Panc1 (cell line): Measurements from ENCODE around the gene PRM2. TPM values are rescaled to one million over a fixed set of nuclear protein-coding genes. Genes with fewer than 3 reads are reported as not detected.

Experiments
- ATAC-seq: fragments of 200-7000 bp; cut with Tn5 transposase; 2 replicates; pipeline ENCODE4 v1.9.1; 2020; ENCODE audit warnings: mild to moderate bottlenecking, moderate library complexity
- BruUV-seq: library from RNA; stranded (reverse); fragments of 400-500 nt; replicated peaks from 2 replicates; lab custom pipeline; 2021; lab: Mats Ljungman, UMichigan
- CTCF ChIA-PET: fragments of 300-600 bp; sonication (Branson Sonifier 250); formaldehyde crosslinking; loops from one replicate; lab custom pipeline; 2022; ENCODE audit warnings: antibody characterized with exemption; lab: Charles Lee
- POLR2A ChIA-PET: fragments of 300-600 bp; sonication (Branson Sonifier 250); formaldehyde crosslinking; loops from one replicate; lab custom pipeline; 2022; ENCODE audit warnings: antibody characterized with exemption; lab: Charles Lee
- DNase-seq: peaks from one replicate; pipeline ENCODE4 v3.0.0-alpha.2; 2010; ENCODE audit warnings: low read depth, low spot score
- H3K27ac ChIP-seq: 2 replicates; pipeline ENCODE4 v1.5.1; 2011; ENCODE audit warnings: mild to moderate bottlenecking, low read length, inconsistent platforms
- H3K27me3 ChIP-seq: fragments of 200-500 bp; sonication (Bioruptor generic); 2 replicates; pipeline ENCODE4 v1.6.0; 2014; ENCODE audit warnings: low read length, inconsistent platforms; ENCODE audit not compliant: control insufficient read depth, insufficient read depth
- H3K36me3 ChIP-seq: fragments of 200-500 bp; sonication (Bioruptor generic); 2 replicates; pipeline ENCODE4 v1.5.1; 2014; ENCODE audit warnings: inconsistent platforms, mild to moderate bottlenecking, low read length, moderate library complexity; ENCODE audit not compliant: control insufficient read depth, insufficient read depth
- H3K4me1 ChIP-seq: 2 replicates; pipeline ENCODE4 v1.5.1; 2011; ENCODE audit warnings: inconsistent platforms, mild to moderate bottlenecking, low read length, moderate library complexity; ENCODE audit not compliant: control insufficient read depth, insufficient read depth
- H3K4me3 ChIP-seq, 2 experiments: 2 replicates each; pipeline ENCODE4 v1.5.1; 2011 to 2012; ENCODE audit warnings: low read depth in 2 of 2, low read length in 2 of 2, mild to moderate bottlenecking in 2 of 2, inconsistent platforms in 1 of 2, moderate library complexity in 1 of 2
- H3K9me3 ChIP-seq: fragments of 200-500 bp; sonication (Bioruptor generic); 2 replicates; pipeline ENCODE4 v1.5.1; 2014; ENCODE audit warnings: low read depth, mild to moderate bottlenecking, inconsistent platforms, low read length, moderate library complexity; ENCODE audit not compliant: control insufficient read depth, insufficient read depth
- CTCF ChIP-seq: fragments of 450-650 bp; IDR thresholded peaks from 2 replicates; pipeline ENCODE4 v1.5.1; 2017; ENCODE audit warnings: mild to moderate bottlenecking
- POLR2AphosphoS5 ChIP-seq: IDR thresholded peaks from 2 replicates; pipeline ENCODE4 v1.6.1; 2012; ENCODE audit warnings: mild to moderate bottlenecking, low read depth, low read length, moderate library complexity
- REST ChIP-seq, 2 experiments: IDR thresholded peaks; 2 replicates each; pipeline ENCODE4 v1.6.1; 2011 to 2012; ENCODE audit warnings: low read depth in 2 of 2, control low read depth in 1 of 2, low read length in 1 of 2, mild to moderate bottlenecking in 1 of 2, moderate library complexity in 1 of 2; ENCODE audit not compliant: insufficient read depth in 1 of 2
- SIN3A ChIP-seq: IDR thresholded peaks from 2 replicates; pipeline ENCODE4 v1.6.1; 2012; ENCODE audit warnings: low read depth, mild to moderate bottlenecking, low read length, moderate library complexity, borderline replicate concordance; ENCODE audit not compliant: insufficient read depth
- TCF7L2 ChIP-seq: IDR thresholded peaks from 2 replicates; pipeline ENCODE4 v1.6.1; 2011; ENCODE audit warnings: mild to moderate bottlenecking, low read depth, low read length, inconsistent platforms
- in situ Hi-C: cut with HindIII; loops from 2 replicates; pipeline ENCODE4 v1.10.0; 2016; ENCODE audit warnings: low sequenced_read_pairs, low pct_unique_long_range_greater_than_20kb
- intact Hi-C: fragments of 100-400 bp; cut with micrococcal nuclease; formaldehyde crosslinking; loops from one replicate; pipeline ENCODE4 v1.10.0; 2022; ENCODE audit not compliant: unreplicated experiment
- total RNA-seq: library from RNA; stranded (reverse); gene quantifications from one replicate; pipeline ENCODE4 v1.2.1, GENCODE V29; 2021; ENCODE audit not compliant: unreplicated experiment

The PRM2 gene
- total RNA-seq, 1 experiment from 2014 or later: not detected

- no TSS peak for BruUV-seq
- CTCF ChIA-PET: interaction anchor here (0.7 to 1.0 kb wide), 2 partner anchors 26 to 32 kb away, joined by 3 to 5 read pairs; no protein-coding TSS in a partner anchor
- Histone ChIP-seq H3K4me3 (no peak within 1 kb of the TSS), H3K27me3 (no peaks in the 10 kb centered on the region), H3K4me1 (no peaks in the 10 kb centered on the region), H3K27ac (no peak within 1 kb of the TSS), H3K9me3 (no peaks in the 10 kb centered on the region), H3K36me3 (no peaks in the 10 kb centered on the region)
- TF ChIP-seq TCF7L2: no peak
- TF ChIP-seq CTCF: no peak
- no peak for TF ChIP-seq POLR2AphosphoS5
- TF ChIP-seq SIN3A: no peak
- POLR2A ChIA-PET: no interaction called here
- DNase-seq (no peak), ATAC-seq (no peak)
- intact Hi-C loops (no loop called here), in situ Hi-C loops (no loop called here)
Measured at GRCh38 chr16:11280616-11281522, 4.6 kb upstream of the PRM2 start, which contains the start of gene PRM1. Gene PRM1, minus strand, starts transcription at chr16:11281330. Its CDS starts 92 bp downstream, at chr16:11281238.

- no peak for TF ChIP-seq CTCF
- TF ChIP-seq REST (IDR thresholded peaks at IDR 0.05; ENCODE audit: insufficient read depth in 1 of 2, low read depth in 2 of 2, low read length in 1 of 2): no peak
- no peak for TF ChIP-seq TCF7L2
- TF ChIP-seq POLR2AphosphoS5: no peak
- no peak for TF ChIP-seq SIN3A
- Histone ChIP-seq H3K4me3 (no peak overlapping the region), H3K27me3 (no peaks in the 10 kb centered on the region), H3K9me3 (no peaks in the 10 kb centered on the region), H3K36me3 (no peaks in the 10 kb centered on the region), H3K27ac (no peak overlapping the region), H3K4me1 (peaks cover 3% of the 10 kb centered on the region)
- no TSS peak for BruUV-seq
- CTCF ChIA-PET: no interaction called here
- intact Hi-C loops: no loop called here
- POLR2A ChIA-PET: no interaction called here
- ATAC-seq: no peak
- in situ Hi-C loops: no loop called here
- no peak for DNase-seq
Measured at GRCh38 chr16:11278681-11279628, 2.7 kb upstream of the PRM2 start.
